HEK293 (cell line): ENCODE results near the gene LILRA1.

Experiments used
- CTCF ChIA-PET: fragments of 350-600 bp; formaldehyde crosslinking; extraction: SDS; loops from one replicate; lab custom pipeline; 2021; ENCODE audit warnings: antibody characterized with exemption; lab: Yijun Ruan, JAX
- POLR2A ChIA-PET: fragments of 300-600 bp; formaldehyde crosslinking; extraction: SDS; loops from one replicate; lab custom pipeline; 2020; ENCODE audit warnings: antibody characterized with exemption, inconsistent platforms; lab: Yijun Ruan, JAX
- H3K27ac ChIP-seq: fragments of 200-500 bp; sonication (Bioruptor generic); 2 replicates; pipeline ENCODE4 v1.5.1; 2014; ENCODE audit warnings: low read depth, low read length, control low read depth, inconsistent platforms; ENCODE audit errors: extremely low read depth
- H3K36me3 ChIP-seq, 2 experiments: fragments of 200-500 bp in 1 of 2; sonication (Bioruptor generic) in 1 of 2; 1 replicate in 1 of 2; 2 replicates in 1 of 2; pipeline ENCODE4 v1.5.1; 2014 to 2017; ENCODE audit warnings: inconsistent platforms in 2 of 2, low read length in 2 of 2; ENCODE audit not compliant: control insufficient read depth in 2 of 2, insufficient read depth in 1 of 2
- H3K4me1 ChIP-seq: fragments of 200-500 bp; sonication (Bioruptor generic); 2 replicates; pipeline ENCODE4 v1.5.1; 2014; ENCODE audit warnings: mild to moderate bottlenecking, low read length, inconsistent platforms; ENCODE audit not compliant: control insufficient read depth, insufficient read depth
- H3K4me3 ChIP-seq: 2 replicates; pipeline ENCODE4 v1.5.1; 2011; ENCODE audit warnings: low read depth, mild to moderate bottlenecking, control low read depth, low read length, moderate library complexity
- H3K9me3 ChIP-seq: fragments of 200-500 bp; sonication (Bioruptor generic); 2 replicates; pipeline ENCODE4 v1.5.1; 2014; ENCODE audit warnings: low read depth, low read length, inconsistent platforms; ENCODE audit not compliant: control insufficient read depth, insufficient read depth
- GLIS1 ChIP-seq: fragments of 450-650 bp; formaldehyde crosslinking; IDR thresholded peaks from 2 replicates; pipeline ENCODE4 v1.5.1; 2016; ENCODE audit warnings: missing biosample characterization, missing genetic modification characterization
- MZF1 ChIP-seq: fragments of 450-650 bp; formaldehyde crosslinking; IDR thresholded peaks from 2 replicates; pipeline ENCODE4 v1.5.1; 2017; ENCODE audit warnings: missing biosample characterization, missing genetic modification characterization, borderline replicate concordance
- OVOL3 ChIP-seq: fragments of 450-650 bp; formaldehyde crosslinking; IDR thresholded peaks from 2 replicates; pipeline ENCODE4 v1.5.1; 2016; ENCODE audit warnings: missing biosample characterization, missing genetic modification characterization
- PRDM2 ChIP-seq: fragments of 450-650 bp; formaldehyde crosslinking; IDR thresholded peaks from 2 replicates; pipeline ENCODE4 v1.5.1; 2016; ENCODE audit warnings: missing biosample characterization, missing genetic modification characterization, borderline replicate concordance
- ZBTB10 ChIP-seq: fragments of 450-650 bp; formaldehyde crosslinking; IDR thresholded peaks from 2 replicates; pipeline ENCODE4 v1.5.1; 2016; ENCODE audit warnings: missing biosample characterization, missing genetic modification characterization
- ZBTB48 ChIP-seq: fragments of 450-650 bp; formaldehyde crosslinking; IDR thresholded peaks from 2 replicates; pipeline ENCODE4 v1.5.1; 2016; ENCODE audit warnings: missing biosample characterization, missing genetic modification characterization
- ZNF138 ChIP-seq: fragments of 450-650 bp; formaldehyde crosslinking; IDR thresholded peaks from 2 replicates; pipeline ENCODE4 v1.5.1; 2016; ENCODE audit warnings: missing biosample characterization, missing genetic modification characterization, borderline replicate concordance
- ZNF148 ChIP-seq: fragments of 450-650 bp; formaldehyde crosslinking; IDR thresholded peaks from 2 replicates; pipeline ENCODE4 v1.5.0; 2017; ENCODE audit warnings: missing biosample characterization, missing genetic modification characterization, borderline replicate concordance
- ZNF157 ChIP-seq: fragments of 450-650 bp; formaldehyde crosslinking; IDR thresholded peaks from 2 replicates; pipeline ENCODE4 v1.5.1; 2016; ENCODE audit warnings: missing biosample characterization, missing genetic modification characterization
- ZNF175 ChIP-seq: fragments of 450-650 bp; formaldehyde crosslinking; IDR thresholded peaks from 2 replicates; pipeline ENCODE4 v1.5.1; 2016; ENCODE audit warnings: missing biosample characterization, missing genetic modification characterization
- ZNF2 ChIP-seq: fragments of 450-650 bp; formaldehyde crosslinking; IDR thresholded peaks from 2 replicates; pipeline ENCODE4 v1.5.1; 2016; ENCODE audit warnings: missing biosample characterization, missing genetic modification characterization
- ZNF292 ChIP-seq: fragments of 450-650 bp; formaldehyde crosslinking; IDR thresholded peaks from 2 replicates; pipeline ENCODE4 v1.5.1; 2016; ENCODE audit warnings: low read depth, missing biosample characterization, missing genetic modification characterization, borderline replicate concordance
- ZNF335 ChIP-seq: fragments of 450-650 bp; formaldehyde crosslinking; conservative IDR thresholded peaks from 2 replicates; pipeline ENCODE4 v1.5.1; 2016; ENCODE audit warnings: missing biosample characterization, missing genetic modification characterization
- ZNF354C ChIP-seq: fragments of 450-650 bp; formaldehyde crosslinking; IDR thresholded peaks from 2 replicates; pipeline ENCODE4 v1.5.1; 2016; ENCODE audit warnings: missing biosample characterization, missing genetic modification characterization, low read depth, borderline replicate concordance
- ZNF518A ChIP-seq: fragments of 450-650 bp; formaldehyde crosslinking; conservative IDR thresholded peaks from 2 replicates; pipeline ENCODE4 v1.5.1; 2016; ENCODE audit warnings: low read depth, missing biosample characterization, missing genetic modification characterization
- ZNF704 ChIP-seq: fragments of 450-650 bp; formaldehyde crosslinking; IDR thresholded peaks from 2 replicates; pipeline ENCODE4 v1.5.1; 2016; ENCODE audit warnings: missing biosample characterization, missing genetic modification characterization
- ZNF830 ChIP-seq: fragments of 450-650 bp; IDR thresholded peaks from 2 replicates; pipeline ENCODE4 v1.5.0; 2018; ENCODE audit warnings: missing biosample characterization, missing genetic modification characterization, low read depth, mild to moderate bottlenecking, moderate library complexity
- ZSCAN16 ChIP-seq: fragments of 450-650 bp; formaldehyde crosslinking; IDR thresholded peaks from 2 replicates; pipeline ENCODE4 v1.5.1; 2016; ENCODE audit warnings: missing biosample characterization, missing genetic modification characterization

Gene LILRA1

GRCh38 chr19:54606891-54607784 is 13.7 kb downstream of the LILRA1 start:
- POLR2A ChIA-PET: no interaction called here
- CTCF ChIA-PET: no interaction called here
- H3K4me1 ChIP-seq: no peaks in the 10 kb centered on the region
- no peaks in the 10 kb centered on the region for H3K36me3 ChIP-seq
- H3K27ac ChIP-seq: no peak overlapping the region
- no peak overlapping the region for H3K4me3 ChIP-seq
- H3K9me3 ChIP-seq: no peaks in the 10 kb centered on the region; the same call in 1 of the 2 replicates
- TF ChIP-seq ZNF138 (tag by site-specific recombination): no peak
- TF ChIP-seq OVOL3 (tag by site-specific recombination): no peak
- TF ChIP-seq PRDM2 (tag by site-specific recombination): no peak
- TF ChIP-seq ZNF354C: no peak
- TF ChIP-seq ZBTB10 (tag by site-specific recombination): no peak
- no peak for TF ChIP-seq ZBTB48
- TF ChIP-seq ZNF157 (tag by site-specific recombination): no peak
- no peak for TF ChIP-seq GLIS1 (tag by site-specific recombination)
- no peak for TF ChIP-seq ZNF292 (tag by site-specific recombination)
- no peak for TF ChIP-seq ZNF175 (tag by site-specific recombination)
- TF ChIP-seq ZNF518A (tag by site-specific recombination): no peak
- no peak for TF ChIP-seq ZNF830 (tag by site-specific recombination)
- no peak for TF ChIP-seq ZNF335 (tag by site-specific recombination)
- no peak for TF ChIP-seq ZNF2 (tag by site-specific recombination)
- TF ChIP-seq MZF1 (tag by site-specific recombination): no peak
- TF ChIP-seq ZNF148 (tag by site-specific recombination): no peak
- no peak for TF ChIP-seq ZSCAN16 (tag by site-specific recombination)
- no peak for TF ChIP-seq ZNF704
